Measurements from ENCODE around the gene TRIM61.
"Not testable (repeated sequence)": the region's sequence is repeated elsewhere in the genome, so short reads cannot be mapped to it uniquely, and the experiment has no call there.

TRIM61 gene

GRCh38 chr4:164956766-164957643 lies 20.5 kb downstream of the TRIM61 start:
- DNase-seq: peak; percentile 83

- no peak for DNase-seq
Observed at GRCh38 chr4:164955107-164955805, 22.2 kb downstream of the TRIM61 start.

GRCh38 chr4:164952551-164952950 lies 24.9 kb downstream of the TRIM61 start:
- DNase-seq: no peak

- no peak for DNase-seq
Observed at GRCh38 chr4:164949448-164950143, 27.9 kb downstream of the TRIM61 start.

- DNase-seq: no peak
Observed at GRCh38 chr4:164948975-164949374, 28.5 kb downstream of the TRIM61 start.

GRCh38 chr4:164948006-164948405 lies 29.5 kb downstream of the TRIM61 start:
- DNase-seq: not testable (repeated sequence)

GRCh38 chr4:164946810-164947209 lies 30.6 kb downstream of the TRIM61 start:
- no peak for DNase-seq

GRCh38 chr4:164945146-164945545 lies 32.3 kb downstream of the TRIM61 start:
- DNase-seq: no peak

- no peak for DNase-seq
Observed at GRCh38 chr4:164943192-164943591, 34.3 kb downstream of the TRIM61 start.

GRCh38 chr4:164937576-164938270 lies 39.7 kb downstream of the TRIM61 start:
- DNase-seq: no peak

GRCh38 chr4:164935865-164936606 lies 41.4 kb downstream of the TRIM61 start:
- DNase-seq: not testable (repeated sequence)

GRCh38 chr4:164935363-164935762 lies 42.1 kb downstream of the TRIM61 start:
- no peak for DNase-seq

GRCh38 chr4:164933244-164933643 lies 44.2 kb downstream of the TRIM61 start:
- no peak for DNase-seq

GRCh38 chr4:164931551-164932324 lies 45.7 kb downstream of the TRIM61 start:
- DNase-seq: no peak

GRCh38 chr4:164930647-164931046 lies 46.8 kb downstream of the TRIM61 start:
- no peak for DNase-seq

GRCh38 chr4:164927101-164927500 lies 50.4 kb downstream of the TRIM61 start:
- not testable (repeated sequence) for DNase-seq

- DNase-seq: no peak
Observed at GRCh38 chr4:164926301-164926700, 51.2 kb downstream of the TRIM61 start.

- DNase-seq: no peak
Observed at GRCh38 chr4:164924670-164925238, 52.7 kb downstream of the TRIM61 start.

- DNase-seq: no peak
Observed at GRCh38 chr4:164918956-164919355, 58.5 kb downstream of the TRIM61 start.
